ENCODE data around the gene DIO3.

DNA sequence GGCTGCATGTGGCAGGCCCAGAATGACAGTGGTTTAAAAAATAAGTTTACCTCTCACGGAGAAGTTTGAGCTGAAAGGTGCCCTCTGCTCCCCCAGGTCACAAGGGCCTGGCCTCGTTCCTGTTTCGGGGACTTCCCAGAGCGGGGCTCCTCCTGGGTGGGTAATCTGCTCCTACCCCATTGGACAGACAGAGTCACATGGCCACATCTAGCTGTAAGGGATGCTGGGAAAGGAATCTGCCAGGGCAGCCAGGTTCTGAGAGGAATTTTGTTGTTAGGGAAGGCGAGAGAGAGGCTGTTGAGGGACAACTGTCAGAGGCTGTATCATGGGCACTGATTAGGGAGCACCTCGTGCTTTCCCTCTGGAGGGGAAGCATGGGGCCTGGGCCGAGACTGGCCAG lies 24.0 kb upstream of the DIO3 start:
- TF ChIP-seq, protein P1, sequence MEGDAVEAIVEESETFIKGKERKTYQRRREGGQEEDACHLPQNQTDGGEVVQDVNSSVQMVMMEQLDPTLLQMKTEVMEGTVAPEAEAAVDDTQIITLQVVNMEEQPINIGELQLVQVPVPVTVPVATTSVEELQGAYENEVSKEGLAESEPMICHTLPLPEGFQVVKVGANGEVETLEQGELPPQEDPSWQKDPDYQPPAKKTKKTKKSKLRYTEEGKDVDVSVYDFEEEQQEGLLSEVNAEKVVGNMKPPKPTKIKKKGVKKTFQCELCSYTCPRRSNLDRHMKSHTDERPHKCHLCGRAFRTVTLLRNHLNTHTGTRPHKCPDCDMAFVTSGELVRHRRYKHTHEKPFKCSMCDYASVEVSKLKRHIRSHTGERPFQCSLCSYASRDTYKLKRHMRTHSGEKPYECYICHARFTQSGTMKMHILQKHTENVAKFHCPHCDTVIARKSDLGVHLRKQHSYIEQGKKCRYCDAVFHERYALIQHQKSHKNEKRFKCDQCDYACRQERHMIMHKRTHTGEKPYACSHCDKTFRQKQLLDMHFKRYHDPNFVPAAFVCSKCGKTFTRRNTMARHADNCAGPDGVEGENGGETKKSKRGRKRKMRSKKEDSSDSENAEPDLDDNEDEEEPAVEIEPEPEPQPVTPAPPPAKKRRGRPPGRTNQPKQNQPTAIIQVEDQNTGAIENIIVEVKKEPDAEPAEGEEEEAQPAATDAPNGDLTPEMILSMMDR (IDR thresholded peaks at IDR 0.05), result no peak
- no peak for TF ChIP-seq ZFX (IDR thresholded peaks at IDR 0.05; ENCODE audit: borderline replicate concordance)
